Skin of body (tissue), 2 donors: ENCODE data around the gene AKR1C1. TPM values are rescaled to one million over a fixed set of nuclear protein-coding genes. Genes with fewer than 3 reads are reported as not detected.
"Not testable (repeated sequence)": the region's sequence is repeated elsewhere in the genome, so short reads cannot be mapped to it uniquely, and the experiment has no call there.

Experiments
- DNase-seq: peaks from one replicate; lab custom pipeline; 2025; lab: John Stamatoyannopoulos, UW
- total RNA-seq: library from RNA; depleted of rRNA; stranded (reverse); fragments of >200 nt; gene quantifications from one replicate; pipeline ENCODE4 v1.2.3, GENCODE V29; 2014

The AKR1C1 gene
- total RNA-seq, 1 donor from 2014 or later: 2.5 TPM

DNA sequence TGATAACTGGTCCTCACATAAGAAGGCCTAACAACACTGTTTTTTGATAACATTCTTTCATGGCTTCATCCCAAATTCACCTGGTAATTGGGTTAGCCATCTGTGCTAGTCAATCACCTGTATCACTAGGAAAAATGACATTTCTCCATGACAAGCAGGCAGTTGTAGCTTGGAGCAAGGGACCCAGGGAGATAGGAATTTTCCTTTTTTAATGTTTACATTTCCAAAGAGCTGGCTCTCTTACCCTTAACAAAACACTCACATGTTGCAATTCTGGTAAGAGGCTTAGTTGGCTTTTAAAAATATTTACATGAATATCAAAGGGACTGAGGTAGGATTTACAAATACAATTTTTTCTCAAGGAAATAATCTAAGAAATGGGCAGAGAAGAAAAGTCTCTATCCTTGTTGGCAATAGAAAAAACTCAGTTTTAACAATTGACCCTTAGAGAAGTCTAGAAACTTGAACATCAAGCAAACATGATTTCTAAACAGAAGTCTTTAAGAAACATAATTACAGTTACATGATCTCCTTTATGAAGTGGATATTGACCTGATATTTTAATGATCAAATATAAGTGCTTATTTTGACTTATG is 16.1 kb upstream of the AKR1C1 start:
- DNase-seq: no peak

DNA sequence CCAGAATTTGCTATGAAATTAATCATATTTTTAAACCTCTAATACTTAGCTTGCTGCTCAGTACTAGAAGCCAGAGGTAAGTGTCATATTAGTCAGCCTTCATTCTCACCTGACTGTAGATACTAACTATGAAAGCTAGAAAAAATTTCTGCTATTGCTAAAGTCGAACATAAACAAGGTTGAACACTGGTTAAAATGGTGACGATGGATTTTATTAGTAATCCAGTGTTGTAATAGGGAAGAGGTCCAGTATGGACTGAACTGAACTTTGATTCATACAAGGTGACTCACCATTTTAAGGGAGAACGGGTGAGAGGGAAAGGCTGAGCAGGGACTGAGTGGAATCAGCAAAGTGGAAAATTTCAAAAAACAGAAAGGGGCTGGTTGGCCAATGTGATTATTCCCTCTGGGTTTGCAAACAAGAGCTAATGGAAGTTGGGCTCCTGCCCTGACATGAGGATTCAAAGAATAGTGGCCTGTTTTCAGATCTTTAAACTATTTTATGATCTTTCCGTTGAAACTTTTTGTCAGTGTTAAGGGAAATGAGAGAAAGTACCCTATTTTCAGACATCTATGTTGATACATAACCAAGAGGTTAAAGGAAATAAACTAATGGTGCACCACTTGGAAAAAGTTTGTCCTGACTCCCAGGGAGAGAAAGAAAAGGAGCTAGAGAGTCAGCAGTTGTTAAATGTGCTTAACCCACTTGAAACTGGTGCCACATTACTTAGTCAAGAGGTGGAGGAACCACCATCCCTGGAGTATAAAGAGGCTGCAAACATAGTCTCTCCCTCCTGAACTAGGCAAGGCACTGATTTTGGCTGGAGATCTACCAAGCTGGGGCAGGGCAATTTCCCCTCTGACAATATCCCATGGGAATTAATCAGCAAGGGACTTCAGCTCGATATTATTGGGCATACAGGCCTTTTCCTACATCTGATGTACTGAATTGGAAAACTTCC is 15.3 kb upstream of the AKR1C1 start:
- no peak for DNase-seq

DNA sequence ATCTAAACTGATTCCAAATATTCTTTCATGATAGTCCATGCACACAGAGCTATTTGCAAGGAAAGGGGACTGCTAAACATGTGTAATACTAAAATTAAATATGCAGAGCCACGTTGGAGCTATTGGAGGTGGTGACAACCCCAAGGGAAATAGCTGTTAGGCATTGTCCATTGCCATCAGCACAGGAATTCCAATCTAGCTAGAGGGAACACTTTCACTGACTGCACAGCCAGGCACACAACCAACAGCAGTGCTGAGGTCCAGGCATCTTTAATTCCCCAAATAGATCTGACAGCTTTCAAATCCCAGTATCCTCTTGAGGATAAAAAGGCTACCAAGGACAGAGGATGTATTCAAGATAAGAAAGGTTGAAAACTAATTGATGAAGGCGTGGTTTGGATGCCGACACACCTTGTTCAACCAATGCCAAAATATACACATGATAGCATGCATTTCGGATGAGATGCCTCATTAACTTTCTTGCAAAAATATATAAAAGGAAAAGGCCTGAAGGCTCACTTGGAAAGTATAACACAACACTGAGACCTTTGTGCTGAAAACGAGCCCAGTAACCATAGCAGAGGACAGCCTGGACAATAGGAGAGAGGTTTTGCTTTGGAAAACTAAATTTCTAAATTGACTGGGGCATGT is 11.6 kb upstream of the AKR1C1 start:
- DNase-seq: not testable (repeated sequence)

DNA sequence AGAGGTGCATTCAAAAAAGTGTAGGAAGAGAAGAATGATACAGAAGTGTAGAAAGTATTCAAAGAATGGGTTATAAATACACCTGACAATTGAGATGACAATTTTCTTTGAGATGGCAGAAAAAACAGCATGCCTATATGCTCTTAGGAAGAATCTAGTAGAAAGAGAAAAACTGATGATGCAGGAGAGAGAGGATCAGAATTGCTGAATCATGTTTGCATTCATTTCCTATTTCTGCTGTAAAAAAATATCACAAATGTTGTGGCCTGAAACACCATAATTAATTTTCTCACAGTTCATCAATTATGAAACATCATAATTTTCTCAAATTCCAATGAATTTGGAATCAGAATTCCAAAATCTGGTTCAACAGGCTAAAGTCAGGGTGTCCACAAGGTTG is 9.8 kb upstream of the AKR1C1 start:
- DNase-seq: no peak

DNA sequence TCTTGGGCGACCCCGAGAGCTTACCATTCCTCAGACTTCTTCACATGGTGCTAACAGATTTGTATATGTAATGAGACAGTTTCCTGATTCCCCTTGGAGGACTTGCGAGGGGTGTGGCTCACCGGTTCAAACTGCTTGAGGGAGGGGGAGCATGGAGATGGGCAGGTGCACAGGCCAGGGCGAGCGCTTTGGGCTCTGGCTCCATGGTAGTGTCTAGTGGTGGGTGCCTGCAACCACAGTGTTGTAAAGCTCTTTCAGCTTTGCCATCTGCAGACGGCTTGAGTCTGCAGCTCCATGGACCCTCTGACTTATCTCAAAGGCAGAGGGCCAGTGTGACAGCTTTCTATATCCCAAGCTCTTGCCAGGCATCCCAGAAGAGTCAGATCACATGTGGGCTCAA is 7.1 kb upstream of the AKR1C1 start:
- not testable (repeated sequence) for DNase-seq

DNA sequence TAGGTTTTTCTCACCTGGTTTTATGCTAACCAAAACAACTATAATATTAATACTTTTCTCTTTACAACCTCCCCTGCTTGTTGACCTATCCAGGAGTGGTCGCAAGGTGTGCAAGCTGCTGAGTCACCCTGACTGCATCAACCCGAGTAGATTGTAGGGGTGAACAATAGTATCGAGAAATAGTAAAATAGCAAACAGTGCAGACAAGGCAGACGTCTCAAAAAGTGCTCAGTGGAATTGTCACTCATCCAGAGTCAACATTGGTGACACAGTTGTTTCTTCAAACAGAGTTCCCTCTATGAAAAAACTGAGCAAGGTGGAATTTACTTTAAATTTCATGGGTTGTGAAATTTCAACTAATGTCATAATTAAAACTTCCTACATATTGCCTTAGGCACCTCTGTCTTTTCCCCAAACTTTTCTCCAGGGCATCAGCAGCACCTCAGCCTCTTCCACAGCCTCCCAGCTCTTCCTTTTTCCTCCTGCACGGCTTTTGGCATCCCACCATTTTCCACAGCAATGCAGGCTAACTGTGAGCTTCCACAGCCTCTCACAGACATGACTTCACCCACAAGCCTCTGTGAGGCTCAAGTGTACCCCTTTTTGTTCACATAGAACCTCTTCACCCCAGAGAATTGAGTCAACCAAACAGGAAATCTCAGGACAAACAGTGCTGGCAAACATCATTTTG is 6.1 kb upstream of the AKR1C1 start:
- DNase-seq: not testable (repeated sequence)

DNA sequence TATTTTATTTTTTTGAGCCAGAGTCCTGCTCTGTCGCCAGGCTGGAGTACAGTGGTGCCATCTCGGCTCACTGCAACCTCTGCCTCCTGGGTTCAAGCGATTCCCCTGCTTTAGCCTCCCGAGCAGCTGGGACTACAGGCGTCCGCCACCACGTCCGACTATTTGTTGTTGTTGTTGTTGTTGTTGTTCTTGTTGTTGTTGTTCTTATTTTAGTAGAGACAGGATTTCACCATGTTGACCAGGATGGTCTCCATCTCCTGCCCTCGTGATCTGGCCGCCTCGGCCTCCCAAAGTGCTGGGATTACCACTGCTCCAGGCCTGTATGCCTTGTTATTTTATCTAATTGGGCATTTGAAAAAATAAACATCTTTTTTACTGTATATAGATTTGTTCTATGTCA is 1.7 kb upstream of the AKR1C1 start:
- not testable (repeated sequence) for DNase-seq

DNA sequence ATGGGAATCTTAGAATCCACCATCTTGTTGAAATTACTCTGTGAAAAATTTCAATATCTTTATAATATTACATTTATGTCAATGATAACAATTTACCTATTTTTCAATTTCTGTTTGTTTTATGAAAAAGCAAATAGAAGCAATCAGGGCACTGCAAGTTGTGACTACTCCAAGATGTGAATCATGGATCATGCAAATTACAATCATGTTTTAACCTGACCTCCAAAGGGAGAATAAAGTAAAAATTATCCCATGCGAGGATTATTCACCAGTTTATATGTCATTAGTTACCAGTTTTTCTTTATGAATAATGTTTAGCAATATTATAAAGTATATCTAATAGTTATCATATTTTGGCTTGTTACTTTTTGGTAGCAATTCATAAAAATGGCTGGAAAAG is 907 bp upstream of the AKR1C1 start:
- DNase-seq: not testable (repeated sequence)

DNA sequence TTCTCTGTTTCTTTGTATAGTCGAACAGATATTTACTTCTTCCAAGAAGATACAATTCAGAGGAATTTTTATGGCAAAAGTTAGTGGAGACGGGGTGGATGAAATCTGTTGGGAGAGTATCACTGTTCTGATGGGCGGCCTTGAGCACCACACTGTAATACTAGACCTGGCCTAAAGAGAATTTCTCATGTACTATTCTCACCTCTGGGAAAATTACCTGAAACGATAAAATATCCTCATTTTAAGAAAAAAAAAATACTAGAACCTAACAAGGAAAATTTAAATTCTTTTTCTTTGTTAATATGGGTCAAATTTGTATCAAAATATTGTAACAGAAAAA is 570 bp downstream of the AKR1C1 start:
- not testable (repeated sequence) for DNase-seq

DNA sequence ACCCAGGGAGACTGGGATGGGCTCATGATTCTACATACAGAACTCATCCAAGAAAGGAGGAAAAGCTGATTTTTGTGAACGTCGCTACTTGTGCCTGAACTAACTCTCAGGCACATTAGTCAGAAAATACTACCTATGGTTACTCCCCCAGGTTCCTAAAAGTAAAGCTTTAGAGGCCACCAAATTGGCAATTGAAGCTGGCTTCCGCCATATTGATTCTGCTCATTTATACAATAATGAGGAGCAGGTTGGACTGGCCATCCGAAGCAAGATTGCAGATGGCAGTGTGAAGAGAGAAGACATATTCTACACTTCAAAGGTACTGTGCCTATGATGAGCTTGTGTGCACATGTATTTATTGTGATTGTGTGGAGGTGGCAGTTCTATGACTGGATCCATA is 2.5 kb downstream of the AKR1C1 start:
- not testable (repeated sequence) for DNase-seq

DNA sequence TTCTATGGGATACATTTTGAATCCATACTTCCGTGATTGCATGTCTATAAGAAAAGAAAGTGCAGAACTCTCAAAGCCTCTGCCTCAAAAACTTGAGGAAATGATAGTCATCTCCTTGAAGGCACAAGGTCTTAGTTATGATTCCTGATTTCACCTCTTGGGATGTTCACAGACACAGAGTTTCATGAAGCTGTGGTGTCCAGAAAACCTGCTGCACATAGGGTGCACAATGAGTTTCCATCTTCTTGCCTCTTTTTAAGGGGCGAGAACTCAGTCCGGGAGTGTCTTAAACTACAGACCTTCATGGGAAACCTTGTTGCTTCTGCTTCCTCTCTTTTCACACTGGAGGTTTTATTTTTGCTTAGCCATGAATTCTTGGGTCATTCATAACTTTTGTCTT is 4.0 kb downstream of the AKR1C1 start:
- not testable (repeated sequence) for DNase-seq

DNA sequence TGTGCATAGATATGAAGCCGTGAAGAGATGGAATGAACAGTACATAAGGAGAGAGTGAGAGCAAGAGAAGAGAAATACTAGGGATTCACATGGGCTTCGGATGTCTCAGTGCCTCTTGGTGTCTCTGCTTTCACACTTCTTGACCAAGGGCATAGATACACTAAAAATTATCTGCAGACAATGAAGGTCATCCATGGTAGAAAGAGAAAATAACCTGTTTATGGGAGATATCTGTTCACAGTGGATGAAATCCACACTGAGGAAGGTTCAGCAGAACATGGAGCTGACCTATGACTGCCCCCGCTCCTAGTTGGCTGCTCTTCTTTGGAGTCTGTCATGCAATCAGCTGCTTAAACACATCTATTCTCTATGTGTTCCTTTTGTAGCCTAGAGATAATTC is 6.1 kb downstream of the AKR1C1 start:
- DNase-seq: not testable (repeated sequence)

DNA sequence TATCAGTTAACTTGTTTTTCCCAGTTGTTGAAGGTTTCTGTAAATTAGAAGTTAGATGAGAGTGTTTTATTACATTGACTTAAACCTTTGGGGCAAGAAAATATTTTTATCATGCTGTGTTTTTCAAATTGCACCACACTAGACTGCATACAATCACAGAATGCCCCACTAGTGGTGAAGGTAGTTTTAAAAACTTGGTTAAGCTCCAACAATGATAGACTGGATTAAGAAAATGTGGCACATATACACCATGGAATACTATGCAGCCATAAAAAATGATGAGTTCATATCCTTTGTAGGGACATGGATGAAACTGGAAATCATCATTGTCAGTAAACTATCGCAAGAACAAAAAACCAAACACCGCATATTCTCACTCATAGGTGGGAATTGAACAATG is 7.1 kb downstream of the AKR1C1 start:
- not testable (repeated sequence) for DNase-seq

DNA sequence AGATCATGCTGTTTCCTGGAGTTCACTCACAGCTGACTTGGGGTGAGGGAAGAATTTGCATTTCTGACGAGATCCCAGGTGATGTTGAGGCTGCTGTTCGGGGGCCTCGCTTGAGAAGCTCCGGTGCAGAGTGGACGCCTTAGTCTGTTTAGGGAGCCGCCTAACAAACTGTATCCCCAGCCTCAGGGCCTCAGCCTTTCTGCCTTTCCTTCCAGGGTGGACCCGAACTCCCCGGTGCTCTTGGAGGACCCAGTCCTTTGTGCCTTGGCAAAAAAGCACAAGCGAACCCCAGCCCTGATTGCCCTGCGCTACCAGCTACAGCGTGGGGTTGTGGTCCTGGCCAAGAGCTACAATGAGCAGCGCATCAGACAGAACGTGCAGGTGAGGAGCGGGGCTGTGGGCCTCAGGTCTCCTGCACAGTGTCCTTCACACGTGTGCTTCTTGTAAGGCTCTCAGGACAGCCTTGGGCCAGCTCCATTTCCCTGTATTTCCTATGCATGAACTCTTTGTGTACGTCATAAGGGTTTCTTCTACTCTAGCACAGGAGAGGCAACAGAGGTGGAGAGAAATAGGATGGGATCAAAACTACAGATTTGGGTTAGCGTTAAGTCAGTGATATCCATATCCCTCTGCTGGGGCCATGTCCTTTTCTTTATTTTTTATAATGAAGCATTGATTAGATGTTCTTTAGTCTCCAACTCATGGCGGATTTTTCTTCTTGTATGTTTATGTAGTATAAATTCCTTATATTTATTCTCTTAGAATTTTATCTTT is 9.3 kb downstream of the AKR1C1 start:
- DNase-seq: not testable (repeated sequence)

DNA sequence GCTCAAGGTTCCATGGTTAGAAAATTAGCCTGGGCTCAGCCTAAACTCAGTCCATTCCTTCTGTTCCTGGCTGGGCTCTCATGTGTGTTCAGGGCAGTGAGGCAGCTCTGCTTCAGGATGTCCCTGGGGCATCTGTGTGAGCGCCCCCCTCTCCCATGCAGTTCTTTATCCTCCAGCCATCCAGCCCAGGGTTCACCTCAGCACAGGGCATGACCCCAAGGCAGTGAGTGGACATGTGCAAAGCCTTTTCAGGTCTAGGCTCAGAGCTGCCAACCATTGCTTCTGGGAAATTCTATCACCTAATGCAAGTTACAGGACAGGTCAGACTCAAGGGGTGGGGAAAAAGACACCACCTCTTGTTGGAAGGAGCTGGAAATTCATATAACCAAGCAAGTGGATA is 10.1 kb downstream of the AKR1C1 start:
- not testable (repeated sequence) for DNase-seq

DNA sequence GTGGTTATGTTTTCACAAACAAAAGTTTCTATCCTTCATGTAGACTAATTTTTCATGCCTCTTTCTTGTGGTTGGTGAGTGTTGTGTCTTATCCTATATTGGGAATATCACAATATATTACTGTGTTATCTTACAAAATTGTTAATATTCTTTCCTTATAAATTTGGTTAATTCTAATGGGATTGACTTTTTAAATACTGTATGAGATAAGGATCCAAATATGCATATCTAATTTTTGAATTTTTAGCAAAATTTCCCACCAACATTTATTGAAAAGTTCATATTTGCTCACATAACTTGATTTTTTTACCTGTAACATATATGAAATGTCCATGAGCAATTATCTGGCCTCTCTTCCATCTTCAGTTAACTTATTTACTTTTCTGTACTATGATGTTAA is 11.2 kb downstream of the AKR1C1 start:
- not testable (repeated sequence) for DNase-seq

DNA sequence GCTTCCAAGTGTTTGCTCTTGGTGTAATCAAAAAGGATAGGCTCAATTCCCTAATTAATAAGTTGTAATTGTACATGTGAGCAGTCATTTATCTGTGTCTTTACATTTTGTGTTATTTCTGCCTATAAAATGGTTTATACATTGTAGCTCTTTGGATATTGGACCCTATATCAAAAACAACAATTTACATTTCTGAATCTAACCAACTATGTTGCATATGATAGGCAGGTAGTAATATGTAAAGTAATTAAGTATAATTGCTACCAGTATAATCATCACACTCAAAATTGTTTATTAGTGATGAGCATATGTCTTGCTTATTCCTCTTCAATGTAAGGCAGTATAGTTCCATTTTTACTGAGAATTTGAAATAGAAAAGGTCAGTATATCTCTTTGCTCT is 13.8 kb downstream of the AKR1C1 start:
- no peak for DNase-seq

DNA sequence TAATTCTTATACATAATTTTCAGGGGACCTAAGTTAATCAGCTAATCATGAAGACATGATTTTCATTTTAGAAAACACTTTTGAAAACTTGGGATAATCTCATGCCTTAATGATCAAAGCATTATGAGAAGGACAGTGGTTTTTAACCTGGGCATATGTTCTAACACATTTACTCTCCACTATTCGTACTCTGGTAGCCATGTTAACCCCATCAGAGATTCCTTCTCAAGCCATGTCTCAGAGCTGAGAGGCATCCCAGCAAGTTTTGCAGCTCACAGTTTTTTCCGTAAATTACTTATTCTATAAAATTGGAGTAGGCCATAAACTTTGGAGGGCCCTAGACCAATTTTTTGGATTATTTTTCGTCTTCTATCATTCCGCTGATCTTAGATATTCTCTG is 15.7 kb downstream of the AKR1C1 start:
- DNase-seq: no peak

DNA sequence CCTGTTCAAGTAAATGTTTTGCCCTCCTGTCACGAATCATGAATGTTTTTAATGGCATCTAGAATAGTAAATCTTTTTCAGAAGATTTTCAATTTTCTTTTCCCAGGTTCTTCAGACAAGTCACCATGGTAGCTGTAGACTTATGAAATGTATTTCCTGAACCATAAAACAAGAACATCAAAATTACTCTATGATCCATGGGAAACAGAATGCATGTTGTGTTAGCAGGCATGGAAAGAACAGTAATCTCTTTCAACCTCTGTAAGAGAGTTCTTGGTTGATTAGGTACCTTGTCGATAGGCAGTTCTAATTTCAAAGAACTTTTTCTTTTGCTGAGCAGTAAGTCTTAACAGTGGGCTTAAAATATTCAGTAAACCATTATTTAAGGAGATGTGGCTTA is 17.6 kb downstream of the AKR1C1 start:
- DNase-seq: no peak

DNA sequence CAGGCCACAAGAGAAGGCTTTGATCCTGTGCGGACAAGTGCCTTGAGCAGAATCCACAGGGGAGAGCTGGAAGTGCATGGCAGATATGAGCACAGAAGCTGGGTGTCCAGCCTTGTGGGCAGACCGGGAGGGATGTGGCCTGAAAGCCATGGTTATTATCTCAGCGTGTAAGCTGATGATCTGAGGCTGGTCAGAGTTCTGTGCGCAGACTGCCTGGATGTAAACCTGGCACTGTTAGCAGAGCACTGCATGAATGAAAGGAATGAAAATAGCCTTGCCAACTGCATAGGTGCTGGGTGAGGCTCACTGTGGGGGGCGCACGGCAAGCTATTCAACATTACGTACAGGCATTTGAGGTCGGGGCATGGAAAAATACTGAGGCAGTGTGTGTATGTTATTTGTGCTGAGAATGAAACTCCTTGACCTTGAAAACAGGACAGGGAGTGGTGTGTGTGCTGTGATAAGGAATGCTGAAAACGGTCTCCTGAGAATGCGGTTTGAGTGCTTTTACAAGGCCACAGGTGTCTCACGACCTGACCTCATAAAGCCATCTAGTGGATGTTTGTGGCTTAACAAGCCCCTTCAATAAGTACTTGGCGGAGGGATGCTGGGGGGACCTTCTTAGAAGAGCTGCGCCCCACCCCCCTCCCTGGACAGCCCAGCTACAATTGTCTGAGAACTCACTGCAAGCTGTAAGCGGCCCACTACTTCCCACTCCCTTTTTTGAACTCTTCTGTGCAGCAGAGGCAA is 18.7 kb downstream of the AKR1C1 start:
- no peak for DNase-seq
